BE2C (cell line): ENCODE results near the gene VPS8.

Experiments used
- DNase-seq: peaks from one replicate; pipeline ENCODE4 v3.0.0-alpha.2; 2020
- H3K27me3 ChIP-seq: fragments of 250-450 bp; sonication (Bioruptor Pico); 2 replicates; pipeline ENCODE4 v1.5.1; 2020; ENCODE audit warnings: mild to moderate bottlenecking
- H3K36me3 ChIP-seq: fragments of 250-450 bp; sonication (Bioruptor Pico); 2 replicates; pipeline ENCODE4 v1.5.1; 2020; ENCODE audit warnings: mild to moderate bottlenecking
- H3K4me1 ChIP-seq: fragments of 250-450 bp; sonication (Bioruptor Pico); 2 replicates; pipeline ENCODE4 v1.5.1; 2020
- H3K4me3 ChIP-seq: 2 replicates; pipeline ENCODE4 v1.5.1; 2011; ENCODE audit warnings: low read depth, low read length
- H3K9me3 ChIP-seq: fragments of 250-450 bp; sonication (Bioruptor Pico); 2 replicates; pipeline ENCODE4 v1.5.1; 2020
- CTCF ChIP-seq: IDR thresholded peaks from 2 replicates; pipeline ENCODE4 v1.5.1; 2012; ENCODE audit warnings: mild to moderate bottlenecking, low read depth, low read length

The VPS8 gene

GRCh38 chr3:184767377-184767776, 44.6 kb upstream of the VPS8 start:
- no peaks in the 10 kb centered on the region for H3K27me3 ChIP-seq

GRCh38 chr3:184769382-184770170, 42.4 kb upstream of the VPS8 start:
- TF ChIP-seq CTCF: no peak
- Histone ChIP-seq H3K36me3 (no peaks in the 10 kb centered on the region), H3K4me1 (no peaks in the 10 kb centered on the region), H3K4me3 (no peak overlapping the region), H3K27me3 (no peaks in the 10 kb centered on the region), H3K9me3 (no peaks in the 10 kb centered on the region)
- DNase-seq: no peak

More at GRCh38 chr3:184767377-184767776, 44.6 kb upstream of the VPS8 start:
- Histone ChIP-seq H3K4me3 (no peak overlapping the region), H3K9me3 (no peaks in the 10 kb centered on the region), H3K36me3 (no peaks in the 10 kb centered on the region), H3K4me1 (no peaks in the 10 kb centered on the region)
- no peak for TF ChIP-seq CTCF
- no peak for DNase-seq

GRCh38 chr3:184770541-184770940, 41.4 kb upstream of the VPS8 start:
- TF ChIP-seq CTCF: no peak
- no peaks in the 10 kb centered on the region for H3K4me1 ChIP-seq
- H3K36me3 ChIP-seq: no peaks in the 10 kb centered on the region
- DNase-seq: no peak
- no peaks in the 10 kb centered on the region for H3K9me3 ChIP-seq
- no peak overlapping the region for H3K4me3 ChIP-seq
- H3K27me3 ChIP-seq: no peaks in the 10 kb centered on the region

- no peaks in the 10 kb centered on the region for H3K9me3 ChIP-seq
- DNase-seq: no peak
- no peaks in the 10 kb centered on the region for H3K4me1 ChIP-seq
- no peaks in the 10 kb centered on the region for H3K36me3 ChIP-seq
- no peaks in the 10 kb centered on the region for H3K27me3 ChIP-seq
- no peak overlapping the region for H3K4me3 ChIP-seq
- peak; percentile 23; the same call in 1 of the 2 replicates for TF ChIP-seq CTCF
Measured at GRCh38 chr3:184771301-184772127, 40.5 kb upstream of the VPS8 start.

- Histone ChIP-seq H3K4me3 (peak overlapping the region; percentile 43), H3K9me3 (no peaks in the 10 kb centered on the region)
- TF ChIP-seq CTCF: no peak
Measured at GRCh38 chr3:184772667-184773272, 39.2 kb upstream of the VPS8 start.

More at GRCh38 chr3:184772667-184773272, 39.2 kb upstream of the VPS8 start:
- H3K36me3 ChIP-seq: no peaks in the 10 kb centered on the region
- H3K27me3 ChIP-seq: no peaks in the 10 kb centered on the region
- H3K4me1 ChIP-seq: no peaks in the 10 kb centered on the region
- no peak for DNase-seq
